GM19328 (cell line): ENCODE measurements around the gene ZNF789.

Experiments
- ATAC-seq: cut with Tn5 transposase; IDR thresholded peaks from one replicate; pipeline ENCODE4 v1.9.1; 2021; ENCODE audit warnings: mild to moderate bottlenecking, moderate library complexity; ENCODE audit not compliant: unreplicated experiment

The ZNF789 gene

DNA sequence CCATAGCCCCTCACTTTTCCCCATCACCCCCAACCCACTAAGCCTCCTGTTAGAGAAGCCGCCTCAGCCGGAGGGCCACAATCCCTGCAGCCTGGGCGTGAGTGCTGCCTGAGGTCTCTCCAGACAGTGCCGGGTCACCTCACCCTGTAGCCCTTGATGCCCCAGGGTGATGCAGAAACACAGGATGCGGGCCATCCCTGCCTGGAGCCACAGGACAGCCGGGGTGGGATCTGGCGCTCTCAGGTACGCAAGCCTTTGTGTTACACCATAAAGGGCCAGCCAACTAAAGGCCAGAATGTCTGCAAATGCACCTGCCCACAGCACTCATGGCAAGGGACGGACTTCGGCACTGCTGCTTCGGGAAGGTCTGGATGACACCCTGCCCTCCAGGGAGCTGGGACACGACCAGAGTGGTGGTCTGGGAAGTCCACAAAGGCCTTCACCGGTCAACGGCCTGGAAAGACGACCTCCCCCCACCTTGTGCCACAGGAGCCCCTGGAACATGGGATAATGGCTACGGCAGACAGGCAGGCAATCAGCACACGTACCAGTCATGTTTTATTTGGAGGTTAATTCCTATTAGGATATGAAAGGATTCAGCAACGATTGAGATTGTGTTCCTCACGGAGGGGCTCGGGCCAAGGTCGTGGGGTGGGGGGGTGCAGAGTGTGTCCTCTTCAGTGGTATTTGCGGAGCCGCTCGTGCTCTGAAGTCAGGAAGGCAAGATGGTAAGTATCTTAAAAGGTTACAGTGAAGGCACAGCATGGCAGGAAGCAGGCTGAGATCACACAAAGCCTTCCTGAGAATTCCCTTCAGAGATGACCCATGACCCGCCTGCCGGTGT lies 14.8 kb upstream of the ZNF789 start:
- no peak for ATAC-seq

GRCh38 chr7:99459087-99459486 lies 13.6 kb upstream of the ZNF789 start:
- ATAC-seq = no peak

- ATAC-seq = no peak
Measured at GRCh38 chr7:99460651-99461050, 12.0 kb upstream of the ZNF789 start.

DNA sequence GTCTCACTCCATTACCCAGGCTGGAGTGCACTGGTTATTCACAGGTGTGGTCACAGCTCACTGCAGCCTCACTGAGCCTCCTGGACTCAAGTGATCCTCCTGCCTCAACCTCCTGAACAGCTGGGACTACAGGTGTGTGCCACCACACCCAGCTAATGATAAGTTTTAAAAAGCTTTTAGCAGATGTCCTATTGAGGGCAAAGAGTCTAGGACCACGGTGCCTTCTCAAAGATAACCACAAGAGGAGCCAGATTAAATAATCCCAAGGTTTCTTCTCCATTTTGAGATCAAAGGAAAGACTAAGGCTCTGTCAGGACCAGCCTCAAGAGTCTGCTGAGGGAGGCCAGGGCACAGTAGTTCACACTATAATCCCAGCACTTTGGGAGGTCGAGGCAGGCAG lies 11.5 kb upstream of the ZNF789 start:
- no peak for ATAC-seq

- ATAC-seq = peak; percentile 14
Measured at GRCh38 chr7:99465421-99465768, 7.3 kb upstream of the ZNF789 start.

GRCh38 chr7:99468336-99468918 lies 4.3 kb upstream of the ZNF789 start:
- ATAC-seq = no peak

GRCh38 chr7:99469381-99470065 lies 3.2 kb upstream of the ZNF789 start:
- no peak for ATAC-seq

- no peak for ATAC-seq
Measured at GRCh38 chr7:99473315-99473596, 566 bp downstream of the ZNF789 start.

GRCh38 chr7:99476107-99476506 lies 3.4 kb downstream of the ZNF789 start:
- no peak for ATAC-seq

DNA sequence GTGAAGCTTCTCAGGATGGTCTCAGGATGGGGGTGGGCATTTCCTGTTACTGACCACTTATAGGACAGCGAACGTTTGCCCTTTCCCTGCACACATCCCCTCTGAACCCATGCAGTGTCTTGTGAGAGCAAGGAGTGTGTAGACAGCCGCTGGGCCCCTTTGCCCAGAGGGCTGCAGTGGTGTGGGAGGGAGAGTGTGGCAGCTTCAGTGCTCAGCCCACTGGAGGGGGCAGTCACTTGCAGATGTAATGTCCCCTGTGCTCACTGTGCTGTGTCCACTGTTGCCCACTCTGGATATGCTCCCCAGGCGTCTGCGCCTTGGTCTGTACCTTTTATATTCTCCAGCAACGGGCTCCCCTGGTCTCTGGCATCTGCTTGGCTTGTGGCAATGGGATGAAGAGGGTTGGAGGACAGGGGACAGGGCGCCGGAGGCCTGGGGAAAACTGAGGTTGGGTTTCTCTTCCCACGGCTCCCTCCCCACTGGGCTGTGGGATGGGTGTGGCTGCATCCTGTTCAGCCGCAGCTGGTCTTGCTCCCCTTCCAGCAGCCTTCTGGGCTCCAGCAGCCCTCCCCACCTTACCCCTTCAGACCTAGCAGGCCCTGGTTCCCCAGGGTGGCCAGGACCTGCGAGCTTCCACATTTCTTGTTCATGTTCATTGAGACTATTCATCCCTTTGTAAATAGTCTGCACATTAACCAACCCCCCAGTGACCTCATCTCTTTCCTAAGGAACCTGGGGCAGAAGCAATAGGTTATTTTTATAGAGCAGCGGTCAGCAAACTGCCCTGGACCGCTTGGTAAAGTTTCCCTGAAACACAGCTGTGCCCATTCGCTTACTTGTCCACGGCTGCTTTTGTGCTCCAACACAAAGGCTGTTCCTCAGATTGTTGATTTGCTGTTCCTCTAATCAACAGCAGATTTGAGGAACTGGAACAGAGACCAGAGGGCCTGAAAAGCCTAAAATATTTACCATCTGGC lies 6.1 kb downstream of the ZNF789 start:
- ATAC-seq = no peak

DNA sequence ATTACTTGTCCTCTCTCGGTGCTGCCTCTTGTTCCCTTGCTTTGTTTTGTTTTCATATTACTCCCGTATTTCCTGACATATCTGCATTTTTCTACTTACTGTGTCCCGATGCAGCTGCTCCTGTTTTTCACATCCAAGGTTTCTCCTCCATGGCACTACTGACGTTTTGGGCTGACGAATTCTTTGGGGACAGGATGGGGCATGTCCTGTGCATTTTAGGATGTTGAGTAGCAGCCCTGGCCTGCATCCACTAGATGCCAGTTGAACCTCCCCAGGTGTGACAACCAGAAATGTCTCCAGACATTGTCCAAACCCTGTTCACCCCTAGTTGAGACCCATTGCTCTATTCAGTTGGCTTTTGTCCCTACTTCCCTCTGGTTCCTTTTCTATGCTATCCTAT lies 12.4 kb downstream of the ZNF789 start:
- no peak for ATAC-seq

DNA sequence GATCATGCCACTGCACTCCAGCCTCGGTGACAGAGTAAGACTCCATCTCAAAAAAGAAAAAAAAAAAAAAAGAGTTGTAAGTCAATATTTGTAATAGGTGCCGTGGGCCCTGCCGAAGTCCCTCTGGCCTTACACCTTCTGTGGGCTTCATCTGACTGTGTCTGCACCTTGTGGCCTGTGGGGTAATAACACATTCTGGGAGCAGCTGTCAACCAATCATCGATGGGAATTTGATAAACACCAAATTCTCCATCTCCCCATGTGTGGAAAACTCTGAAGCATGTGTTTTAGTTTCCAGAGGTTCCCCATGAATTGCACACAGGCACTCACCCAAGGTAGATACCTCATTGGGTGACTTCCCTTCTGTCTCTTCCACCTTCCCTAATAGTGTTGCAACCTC lies 16.5 kb downstream of the ZNF789 start:
- no peak for ATAC-seq

DNA sequence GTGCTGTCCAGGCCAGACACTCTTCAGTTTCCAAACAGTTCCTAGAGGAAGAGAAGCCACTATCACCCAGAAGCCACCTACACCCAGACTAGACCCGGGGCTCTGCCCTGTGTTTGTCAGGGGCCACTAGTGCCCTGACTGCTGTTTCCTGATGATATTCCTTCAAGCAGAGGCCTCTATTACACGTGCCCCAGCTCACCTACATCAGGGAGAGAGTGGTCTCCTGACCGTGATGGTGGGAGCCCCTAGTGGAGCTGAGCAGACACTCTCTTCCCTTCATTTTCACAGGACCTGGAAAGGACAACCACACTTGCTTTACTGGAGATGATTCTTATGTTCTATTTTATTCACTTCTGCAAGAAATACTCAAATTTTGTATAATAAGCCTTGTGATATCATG lies 18.2 kb downstream of the ZNF789 start:
- no peak for ATAC-seq

GRCh38 chr7:99493823-99494222 lies 21.1 kb downstream of the ZNF789 start:
- ATAC-seq = no peak

DNA sequence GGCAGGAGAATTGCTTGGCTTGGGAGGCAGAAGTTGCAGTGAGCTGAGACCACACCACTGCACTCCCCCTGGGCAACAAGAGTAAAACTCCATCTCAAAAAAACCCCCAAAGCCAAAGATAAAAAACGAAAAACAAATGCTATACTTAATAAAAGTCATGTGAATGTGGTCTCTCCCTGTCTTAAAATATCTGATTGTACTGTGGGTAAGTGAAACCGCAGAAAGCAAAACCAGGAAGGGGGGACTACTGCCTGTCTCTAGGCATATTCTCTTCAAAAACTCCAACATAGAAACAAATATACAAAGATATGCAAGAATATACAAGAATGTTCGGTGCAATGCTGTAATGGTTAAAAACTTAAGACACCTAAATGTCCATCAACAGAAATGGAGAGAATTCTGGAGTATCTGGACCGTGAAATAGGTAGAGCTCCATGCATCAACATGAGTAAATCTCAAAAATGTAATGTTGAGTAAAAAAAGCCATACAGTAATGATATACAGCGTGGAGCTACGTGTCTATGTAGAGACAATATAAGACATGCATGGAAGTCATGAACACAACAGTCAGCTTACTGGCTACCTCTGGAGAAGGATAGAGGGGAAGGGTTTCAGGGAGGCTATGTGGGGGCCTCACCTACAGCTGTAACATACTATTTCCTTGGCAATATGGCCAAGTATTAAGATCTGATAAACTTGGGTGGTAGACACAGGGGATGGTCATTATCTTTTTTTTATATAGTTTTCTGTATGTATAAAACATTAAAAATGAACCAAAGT lies 25.3 kb downstream of the ZNF789 start:
- no peak for ATAC-seq

DNA sequence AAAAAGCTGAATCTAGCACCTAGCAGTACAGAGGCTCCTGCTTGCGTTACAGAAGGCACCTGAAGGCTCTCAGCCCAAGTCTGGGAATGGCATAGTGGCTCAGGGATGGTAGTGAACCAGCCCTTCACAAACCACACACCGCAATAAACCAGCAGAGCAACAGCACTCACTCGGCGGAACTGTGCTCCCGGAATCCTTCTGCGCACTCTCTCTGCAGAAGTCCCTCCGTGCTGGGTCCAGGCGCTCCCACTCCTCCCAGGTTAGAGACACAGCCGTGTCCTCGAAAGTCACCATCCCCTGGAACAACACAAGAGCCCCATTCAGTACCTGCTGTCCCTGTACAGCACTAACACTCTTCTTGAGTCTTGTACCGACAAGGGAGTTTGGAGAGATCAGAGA lies 25.9 kb downstream of the ZNF789 start:
- ATAC-seq = no peak

DNA sequence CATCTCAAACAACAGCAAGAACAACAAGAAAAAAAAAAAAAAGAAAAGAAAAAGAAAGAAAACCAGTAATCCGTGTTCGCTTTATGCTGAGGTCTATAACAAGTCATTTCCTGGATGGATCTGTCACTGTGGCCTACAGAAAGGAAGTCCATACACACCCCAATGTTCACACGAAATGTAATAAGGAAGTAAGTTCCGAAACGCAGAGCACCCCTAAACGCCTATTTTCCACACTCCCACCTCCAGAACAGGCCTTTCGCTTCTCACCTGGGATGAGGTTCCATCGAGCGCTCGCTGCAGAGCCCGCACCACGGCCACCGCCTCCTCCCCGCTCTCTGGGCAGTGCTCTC lies 26.7 kb downstream of the ZNF789 start:
- ATAC-seq = no peak

- no peak for ATAC-seq
Measured at GRCh38 chr7:99499721-99500636, 27.3 kb downstream of the ZNF789 start, which contains the start of gene ZNF394. TSS of gene ZNF394 (minus strand) at chr7:99500281. CDS start at chr7:99500093, 188 bp downstream.

- no peak for ATAC-seq
Measured at GRCh38 chr7:99500637-99501009, 27.9 kb downstream of the ZNF789 start.
